ENCODE data around the gene PFAS. TPM values are rescaled to one million over a fixed set of nuclear protein-coding genes. Genes with fewer than 3 reads are reported as not detected.
"Not testable (repeated sequence)": the region's sequence is repeated elsewhere in the genome, so short reads cannot be mapped to it uniquely, and the experiment has no call there.

The PFAS gene
- total RNA-seq, 1 donor from 2014 or later: 189 TPM

GRCh38 chr17:8235676-8236075, 13.4 kb upstream of the PFAS start:
- no peak overlapping the region for H3K27ac Mint-ChIP-seq

GRCh38 chr17:8237175-8237574, 11.9 kb upstream of the PFAS start:
- no peak overlapping the region for H3K27ac Mint-ChIP-seq
- no peaks in the 10 kb centered on the region for H3K27me3 Mint-ChIP-seq (ENCODE audit: insufficient read depth)

More at GRCh38 chr17:8235676-8236075, 13.4 kb upstream of the PFAS start:
- H3K36me3 Mint-ChIP-seq (ENCODE audit: low read depth): peaks cover 54% of the 10 kb centered on the region
- no peaks in the 10 kb centered on the region for H3K9me3 Mint-ChIP-seq
- no peak overlapping the region for H3K4me3 Mint-ChIP-seq
- H3K27me3 Mint-ChIP-seq (ENCODE audit: insufficient read depth): no peaks in the 10 kb centered on the region
- intact Hi-C loops (cut with micrococcal nuclease): no loop called here
- H3K4me1 Mint-ChIP-seq (ENCODE audit: low read depth): no peaks in the 10 kb centered on the region
- DNase-seq (ENCODE audit: low spot score): no peak

GRCh38 chr17:8237886-8238285, 11.2 kb upstream of the PFAS start:
- H3K4me3 Mint-ChIP-seq: no peak overlapping the region
- H3K36me3 Mint-ChIP-seq (ENCODE audit: low read depth): peaks cover 40% of the 10 kb centered on the region
- DNase-seq (ENCODE audit: low spot score): no peak

More at GRCh38 chr17:8237175-8237574, 11.9 kb upstream of the PFAS start:
- intact Hi-C loops (cut with micrococcal nuclease): no loop called here
- Mint-ChIP-seq H3K4me1 (ENCODE audit: low read depth) (no peaks in the 10 kb centered on the region), H3K9me3 (no peaks in the 10 kb centered on the region), H3K36me3 (ENCODE audit: low read depth) (peaks cover 43% of the 10 kb centered on the region), H3K4me3 (no peak overlapping the region)
- no peak for DNase-seq (ENCODE audit: low spot score)

GRCh38 chr17:8243827-8244226, 5.3 kb upstream of the PFAS start:
- peaks cover 28% of the 10 kb centered on the region for H3K36me3 Mint-ChIP-seq (ENCODE audit: low read depth)

More at GRCh38 chr17:8237886-8238285, 11.2 kb upstream of the PFAS start:
- no peaks in the 10 kb centered on the region for H3K9me3 Mint-ChIP-seq
- intact Hi-C loops (cut with micrococcal nuclease): no loop called here
- no peak overlapping the region for H3K27ac Mint-ChIP-seq
- peaks cover 4% of the 10 kb centered on the region for H3K4me1 Mint-ChIP-seq (ENCODE audit: low read depth)
- H3K27me3 Mint-ChIP-seq (ENCODE audit: insufficient read depth): no peaks in the 10 kb centered on the region

GRCh38 chr17:8244768-8245167, 4.3 kb upstream of the PFAS start:
- H3K27me3 Mint-ChIP-seq (ENCODE audit: insufficient read depth): peaks cover 1% of the 10 kb centered on the region
- H3K4me1 Mint-ChIP-seq (ENCODE audit: low read depth): peaks cover 40% of the 10 kb centered on the region
- peaks cover 3% of the 10 kb centered on the region for H3K9me3 Mint-ChIP-seq
- no peak overlapping the region for H3K27ac Mint-ChIP-seq
- intact Hi-C loops (cut with micrococcal nuclease): loop anchor here (5.0 kb wide), 2 partner anchors 32 to 672 kb away; partner anchors contain the start of gene AURKB
- H3K4me3 Mint-ChIP-seq: no peak overlapping the region
- H3K36me3 Mint-ChIP-seq (ENCODE audit: low read depth): peaks cover 28% of the 10 kb centered on the region
- no peak for DNase-seq (ENCODE audit: low spot score)

More at GRCh38 chr17:8243827-8244226, 5.3 kb upstream of the PFAS start:
- Mint-ChIP-seq H3K9me3 (peaks cover 3% of the 10 kb centered on the region), H3K4me3 (peak overlapping the region; percentile 12), H3K27ac (peak overlapping the region; percentile 50), H3K27me3 (ENCODE audit: insufficient read depth) (peaks cover 1% of the 10 kb centered on the region), H3K4me1 (ENCODE audit: low read depth) (peaks cover 32% of the 10 kb centered on the region)
- no peak for DNase-seq (ENCODE audit: low spot score)
- intact Hi-C loops (cut with micrococcal nuclease): no loop called here

GRCh38 chr17:8249621-8250500, 772 bp downstream of the PFAS start:
- intact Hi-C loops (cut with micrococcal nuclease): loop anchor here (1.0 to 5.0 kb wide), 7 partner anchors 38 to 678 kb away; partner anchors contain the start of genes ALOXE3, AURKB, RANGRF and RPL26

GRCh38 chr17:8251411-8251810, 2.3 kb downstream of the PFAS start:
- peaks cover 23% of the 10 kb centered on the region for H3K36me3 Mint-ChIP-seq (ENCODE audit: low read depth)
- H3K27me3 Mint-ChIP-seq (ENCODE audit: insufficient read depth); H3K4me3 Mint-ChIP-seq; H3K27ac Mint-ChIP-seq; intact Hi-C loops (cut with micrococcal nuclease); H3K9me3 Mint-ChIP-seq; DNase-seq (ENCODE audit: low spot score): not testable (repeated sequence)
- peaks cover 24% of the 10 kb centered on the region for H3K4me1 Mint-ChIP-seq (ENCODE audit: low read depth)

More at GRCh38 chr17:8249621-8250500, 772 bp downstream of the PFAS start:
- Mint-ChIP-seq H3K27ac (peak overlapping the region; percentile 100), H3K9me3 (peaks cover 3% of the 10 kb centered on the region), H3K4me3 (peak overlapping the region; percentile 98), H3K27me3 (ENCODE audit: insufficient read depth) (peaks cover 1% of the 10 kb centered on the region), H3K36me3 (ENCODE audit: low read depth) (peaks cover 23% of the 10 kb centered on the region), H3K4me1 (ENCODE audit: low read depth) (peaks cover 36% of the 10 kb centered on the region)
- no peak for DNase-seq (ENCODE audit: low spot score)

GRCh38 chr17:8253801-8254200, 4.7 kb downstream of the PFAS start:
- Mint-ChIP-seq H3K4me3 (no peak overlapping the region), H3K9me3 (no peaks in the 10 kb centered on the region), H3K36me3 (ENCODE audit: low read depth) (peaks cover 31% of the 10 kb centered on the region), H3K4me1 (ENCODE audit: low read depth) (peaks cover 20% of the 10 kb centered on the region), H3K27me3 (ENCODE audit: insufficient read depth) (no peaks in the 10 kb centered on the region), H3K27ac (no peak overlapping the region)
- intact Hi-C loops (cut with micrococcal nuclease): no loop called here
- DNase-seq (ENCODE audit: low spot score): no peak

- Mint-ChIP-seq H3K9me3 (no peaks in the 10 kb centered on the region), H3K36me3 (ENCODE audit: low read depth) (peaks cover 29% of the 10 kb centered on the region), H3K4me3 (no peak overlapping the region), H3K27ac (no peak overlapping the region), H3K27me3 (ENCODE audit: insufficient read depth) (no peaks in the 10 kb centered on the region), H3K4me1 (ENCODE audit: low read depth) (peaks cover 10% of the 10 kb centered on the region)
- intact Hi-C loops (cut with micrococcal nuclease): no loop called here
- DNase-seq (ENCODE audit: low spot score): no peak
These were observed 5.8 kb downstream of the PFAS start for GRCh38 chr17:8254881-8255280.

GRCh38 chr17:8255499-8255898, 6.4 kb downstream of the PFAS start:
- Mint-ChIP-seq H3K27ac (no peak overlapping the region), H3K4me1 (ENCODE audit: low read depth) (peaks cover 4% of the 10 kb centered on the region), H3K4me3 (no peak overlapping the region), H3K9me3 (no peaks in the 10 kb centered on the region), H3K27me3 (ENCODE audit: insufficient read depth) (no peaks in the 10 kb centered on the region), H3K36me3 (ENCODE audit: low read depth) (peaks cover 23% of the 10 kb centered on the region)
- intact Hi-C loops (cut with micrococcal nuclease): no loop called here
- no peak for DNase-seq (ENCODE audit: low spot score)

- H3K4me3 Mint-ChIP-seq: no peak overlapping the region
- intact Hi-C loops (cut with micrococcal nuclease): no loop called here
- H3K9me3 Mint-ChIP-seq: no peaks in the 10 kb centered on the region
- H3K4me1 Mint-ChIP-seq (ENCODE audit: low read depth): no peaks in the 10 kb centered on the region
- peaks cover 26% of the 10 kb centered on the region for H3K36me3 Mint-ChIP-seq (ENCODE audit: low read depth)
- no peaks in the 10 kb centered on the region for H3K27me3 Mint-ChIP-seq (ENCODE audit: insufficient read depth)
- no peak for DNase-seq (ENCODE audit: low spot score)
- no peak overlapping the region for H3K27ac Mint-ChIP-seq
These were observed 7.2 kb downstream of the PFAS start for GRCh38 chr17:8256291-8256690.

GRCh38 chr17:8256691-8257090, 7.6 kb downstream of the PFAS start:
- Mint-ChIP-seq H3K27me3 (ENCODE audit: insufficient read depth) (no peaks in the 10 kb centered on the region), H3K27ac (no peak overlapping the region), H3K9me3 (no peaks in the 10 kb centered on the region), H3K4me3 (no peak overlapping the region), H3K4me1 (ENCODE audit: low read depth) (no peaks in the 10 kb centered on the region), H3K36me3 (ENCODE audit: low read depth) (peaks cover 26% of the 10 kb centered on the region)
- intact Hi-C loops (cut with micrococcal nuclease): no loop called here
- no peak for DNase-seq (ENCODE audit: low spot score)

GRCh38 chr17:8257801-8258200, 8.7 kb downstream of the PFAS start:
- intact Hi-C loops (cut with micrococcal nuclease): no loop called here
- no peaks in the 10 kb centered on the region for H3K27me3 Mint-ChIP-seq (ENCODE audit: insufficient read depth)
- no peak overlapping the region for H3K4me3 Mint-ChIP-seq
- H3K36me3 Mint-ChIP-seq (ENCODE audit: low read depth): peaks cover 32% of the 10 kb centered on the region
- H3K9me3 Mint-ChIP-seq: no peaks in the 10 kb centered on the region
- H3K27ac Mint-ChIP-seq: no peak overlapping the region
- DNase-seq (ENCODE audit: low spot score): no peak
- H3K4me1 Mint-ChIP-seq (ENCODE audit: low read depth): no peaks in the 10 kb centered on the region
